Esophagus muscularis mucosa (tissue), 4 donors: ENCODE results near the gene TMCC1. TPM values are rescaled to one million over a fixed set of nuclear protein-coding genes. Genes with fewer than 3 reads are reported as not detected.
"Not testable (repeated sequence)": the region's sequence is repeated elsewhere in the genome, so short reads cannot be mapped to it uniquely, and the experiment has no call there.

ENCODE experiments used
- DNase-seq: peaks from one replicate; pipeline ENCODE4 v3.0.0-alpha.2; 2017; ENCODE audit errors: extremely low spot score
- H3K27ac ChIP-seq, 4 donors: fragments of 200-600 bp; sonication (generic); replicated peaks in 1 of 4; 1 replicate in 3 of 4; 2 replicates in 1 of 4; pipeline ENCODE4 v1.5.1; 2016 to 2019; ENCODE audit warnings: mild to moderate bottlenecking in 1 of 4
- H3K27me3 ChIP-seq, 4 donors: fragments of 200-600 bp; sonication (generic); one replicate each; pipeline versions ENCODE4 v1.5.1 to v1.6.0; 2016 to 2019
- H3K36me3 ChIP-seq, 4 donors: fragments of 200-600 bp; sonication (generic); one replicate each; pipeline ENCODE4 v1.5.1; 2016 to 2019
- H3K4me1 ChIP-seq, 4 donors: fragments of 200-600 bp; sonication (generic); one replicate each; pipeline ENCODE4 v1.5.1; 2016 to 2019
- H3K4me3 ChIP-seq, 4 donors: fragments of 200-600 bp; sonication (generic); 1 replicate in 2 of 4; 2 replicates in 2 of 4; pipeline ENCODE4 v1.5.1; 2016 to 2019; ENCODE audit warnings: mild to moderate bottlenecking in 4 of 4, moderate library complexity in 1 of 4
- H3K9me3 ChIP-seq, 4 donors: fragments of 200-600 bp; sonication (generic); 1 replicate in 3 of 4; 2 replicates in 1 of 4; pipeline ENCODE4 v1.5.1; 2016 to 2019
- CTCF ChIP-seq, 3 experiments: fragments of 200-600 bp in 2 of 3; fragments of 450-650 bp in 1 of 3; sonication (generic) in 2 of 3; IDR thresholded peaks; one replicate each; pipeline ENCODE4 v1.5.1; 2017 to 2019; ENCODE audit warnings: antibody characterized with exemption in 3 of 3, mild to moderate bottlenecking in 2 of 3, moderate library complexity in 1 of 3
- EP300 ChIP-seq: sonication (generic); formaldehyde crosslinking; IDR thresholded peaks from one replicate; pipeline ENCODE4 v1.6.1; 2017; ENCODE audit warnings: antibody characterized with exemption
- POLR2A ChIP-seq: fragments of 450-650 bp; IDR thresholded peaks from one replicate; pipeline ENCODE4 v1.6.1; 2017; ENCODE audit warnings: antibody characterized with exemption, moderate library complexity, mild to moderate bottlenecking, low read depth
- POLR2AphosphoS5 ChIP-seq, 2 donors: sonication (generic); formaldehyde crosslinking; IDR thresholded peaks; one replicate each; pipeline ENCODE4 v1.6.1; 2017; ENCODE audit warnings: antibody characterized with exemption in 2 of 2
- WGBS: methylation state at CpG from one replicate; pipeline ENCODE4 v1.1.5; 2018; 5-methylcytosine and 5-hydroxymethylcytosine counted together
- intact Hi-C: fragments of 100-400 bp; cut with DNase I; formaldehyde crosslinking; loops from one replicate; pipeline ENCODE4 v1.15.1; 2023
- total RNA-seq, 4 donors: library from RNA; depleted of rRNA; stranded (reverse); fragments of >200 nt; gene quantifications; one replicate each; pipeline versions ENCODE4 v1.1.0 to v1.2.1, GENCODE V29; 2016

TMCC1 gene
- total RNA-seq, 4 donors from 2014 or later, result 24.5 to 36.2 (median 28.9) TPM

DNA sequence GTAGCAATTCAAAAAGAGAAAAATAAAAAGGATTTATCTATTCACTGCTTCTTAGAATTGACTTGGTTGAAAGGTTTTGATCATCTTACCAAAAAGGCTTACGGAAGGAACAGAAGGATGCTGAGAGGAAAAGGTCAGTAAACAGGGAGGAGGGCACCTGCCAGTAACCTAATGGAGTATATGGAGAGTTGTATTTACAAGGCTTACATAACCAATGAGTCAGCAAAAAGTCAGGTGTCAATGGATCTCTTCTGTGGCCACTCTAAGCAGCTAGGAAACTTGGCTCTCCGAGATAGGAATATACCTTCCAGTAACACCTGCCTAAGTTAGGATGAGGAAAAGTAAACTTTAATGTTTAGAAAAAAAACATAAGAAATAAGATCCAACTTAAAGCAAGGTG, 206.6 kb downstream of the TMCC1 start:
- intact Hi-C loops, result no loop called here
- 82% methylated on average over 2 of the region's 2 CpGs for WGBS
- H3K4me3 ChIP-seq, result no peak overlapping the region

GRCh38 chr3:129684270-129684669, 209.2 kb downstream of the TMCC1 start:
- WGBS, result 73% methylated on average over 3 of the region's 3 CpGs
- Histone ChIP-seq H3K27ac (no peak overlapping the region), H3K4me3 (no peak overlapping the region), H3K9me3 (no peaks in the 10 kb centered on the region), H3K27me3 (no peaks in the 10 kb centered on the region), H3K36me3 (no peaks in the 10 kb centered on the region), H3K4me1 (peaks cover 6 to 46% (median 34%) of the 10 kb centered on the region in 4 donors)
- intact Hi-C loops, result no loop called here
- no peak for DNase-seq
- TF ChIP-seq POLR2AphosphoS5 (IDR thresholded peaks at IDR 0.05) (no peak), EP300 (no peak), POLR2A (no peak), CTCF (IDR thresholded peaks at IDR 0.05) (no peak)

More for the DNA sequence above, 206.6 kb downstream of the TMCC1 start:
- no peak for DNase-seq
- peak overlapping the region in 2 of 4 donors; percentile 35 to 74 for H3K27ac ChIP-seq
- H3K27me3 ChIP-seq, result no peaks in the 10 kb centered on the region
- TF ChIP-seq EP300, result no peak
- no peak for TF ChIP-seq POLR2AphosphoS5 (IDR thresholded peaks at IDR 0.05)
- TF ChIP-seq CTCF (IDR thresholded peaks at IDR 0.05), result no peak
- no peak for TF ChIP-seq POLR2A
- peaks cover 8 to 62% (median 46%) of the 10 kb centered on the region in 4 donors for H3K4me1 ChIP-seq
- no peaks in the 10 kb centered on the region for H3K36me3 ChIP-seq
- H3K9me3 ChIP-seq, result no peaks in the 10 kb centered on the region

DNA sequence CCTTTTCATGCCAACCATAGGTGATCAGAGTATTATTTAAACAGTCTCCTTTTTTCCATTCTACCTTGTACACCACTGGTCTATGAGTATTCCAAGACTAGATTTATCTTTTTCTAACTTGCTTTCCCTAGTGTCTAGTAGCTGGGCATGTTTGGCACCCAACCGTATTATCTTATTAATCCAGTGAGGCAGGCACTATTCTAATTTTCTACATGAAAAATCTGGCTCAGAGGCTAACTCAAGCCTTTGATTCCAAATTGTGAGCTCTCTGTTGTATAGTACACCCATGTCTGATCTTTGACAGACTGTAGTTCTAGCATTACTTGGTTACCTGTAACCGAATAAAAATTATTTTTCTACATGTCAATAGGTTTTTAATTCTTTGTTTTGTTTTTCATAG, 210.3 kb downstream of the TMCC1 start:
- WGBS, result 91% methylated on average over 2 of the region's 2 CpGs
- Histone ChIP-seq H3K9me3 (no peaks in the 10 kb centered on the region), H3K4me1 (peaks cover 0 to 36% (median 23%) of the 10 kb centered on the region in 4 donors), H3K27me3 (no peaks in the 10 kb centered on the region), H3K4me3 (no peak overlapping the region), H3K36me3 (no peaks in the 10 kb centered on the region), H3K27ac (no peak overlapping the region)
- intact Hi-C loops, result no loop called here
- TF ChIP-seq CTCF (IDR thresholded peaks at IDR 0.05), result no peak
- TF ChIP-seq EP300, result no peak
- no peak for TF ChIP-seq POLR2A
- no peak for DNase-seq

DNA sequence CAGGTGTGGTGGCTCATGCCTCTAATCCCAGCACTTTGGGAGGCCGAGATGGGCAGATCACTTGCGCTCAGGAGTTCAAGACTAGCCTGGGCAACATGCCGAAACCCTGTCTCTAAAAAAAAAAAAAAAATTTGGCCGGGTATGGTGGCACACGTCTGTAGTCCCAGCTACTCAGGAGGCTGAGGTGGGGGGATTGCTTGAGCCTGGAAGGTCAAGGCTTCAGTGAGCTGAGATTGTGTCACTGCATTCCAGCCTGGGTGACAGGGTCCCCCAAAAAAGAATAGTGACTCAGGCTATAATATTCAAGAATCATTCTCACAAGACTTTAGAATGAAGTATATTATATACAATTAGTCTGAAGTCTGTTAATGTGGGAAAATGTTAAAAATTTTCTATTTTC, 216.5 kb downstream of the TMCC1 start:
- TF ChIP-seq CTCF (IDR thresholded peaks at IDR 0.05), result no peak
- TF ChIP-seq POLR2A, result no peak
- TF ChIP-seq POLR2AphosphoS5 (IDR thresholded peaks at IDR 0.05), result no peak
- no peak for TF ChIP-seq EP300
- H3K27ac ChIP-seq, result no peak overlapping the region
- no peak for DNase-seq
- no peak overlapping the region for H3K4me3 ChIP-seq
- H3K9me3 ChIP-seq, result no peaks in the 10 kb centered on the region
- intact Hi-C loops, result no loop called here
- 91% methylated on average over 5 of the region's 5 CpGs for WGBS
- H3K36me3 ChIP-seq, result no peaks in the 10 kb centered on the region
- peaks cover 0 to 15% (median 7%) of the 10 kb centered on the region in 4 donors for H3K4me1 ChIP-seq
- H3K27me3 ChIP-seq, result no peaks in the 10 kb centered on the region

DNA sequence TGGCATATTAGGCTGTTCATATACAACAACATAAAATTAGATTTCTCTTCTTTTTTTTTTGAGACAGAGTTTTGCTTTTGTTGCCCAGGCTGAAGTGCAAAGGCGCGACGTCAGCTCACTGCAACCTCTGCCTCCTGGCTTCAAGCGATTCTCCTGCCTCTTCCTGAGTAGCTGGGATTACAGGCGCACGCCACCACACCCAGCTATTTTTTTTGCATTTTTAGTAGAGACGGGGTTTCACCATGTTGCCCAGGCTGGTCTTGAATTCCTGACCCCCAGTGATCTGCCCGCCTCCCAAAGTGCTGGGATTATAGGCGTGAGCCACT, 218.8 kb downstream of the TMCC1 start:
- 95% methylated on average over 9 of the region's 9 CpGs for WGBS
- DNase-seq, H3K27ac ChIP-seq, H3K9me3 ChIP-seq, H3K4me3 ChIP-seq, H3K27me3 ChIP-seq, intact Hi-C loops: not testable (repeated sequence)
- Histone ChIP-seq H3K4me1 (peaks cover 0 to 20% (median 7%) of the 10 kb centered on the region in 4 donors), H3K36me3 (peaks cover 5 to 15% (median 14%) of the 10 kb centered on the region in 4 donors)
